Endothelial cell of umbilical vein (primary cell): Measurements from ENCODE around the gene PBOV1. TPM values are rescaled to one million over a fixed set of nuclear protein-coding genes. Genes with fewer than 3 reads are reported as not detected.

Experiments used
- BruUV-seq: library from RNA; stranded (reverse); fragments of 400-500 nt; replicated peaks from 2 replicates; lab custom pipeline; 2021; lab: Mats Ljungman, UMichigan
- CTCF ChIA-PET: fragments of 300-600, 350-600 bp; sonication (Branson Sonifier 250); formaldehyde crosslinking; loops from one replicate; lab custom pipeline; 2021; ENCODE audit warnings: antibody characterized with exemption, inconsistent platforms; lab: Charles Lee
- POLR2A ChIA-PET: fragments of 300-600, 350-600 bp; sonication (Branson Sonifier 250); formaldehyde crosslinking; loops from one replicate; lab custom pipeline; 2021; ENCODE audit warnings: antibody characterized with exemption, inconsistent platforms; lab: Charles Lee
- DNase-seq: peaks from one replicate; pipeline ENCODE4 v3.0.0-alpha.2; 2011; ENCODE audit warnings: low read depth, low spot score
- FAIRE-seq: peaks from 2 replicates; lab custom pipeline; 2011; peaks lifted over from hg19 to GRCh38; lab: Jason Lieb, UNC
- H2AFZ ChIP-seq: 2 replicates; pipeline ENCODE4 v1.6.0; 2012; ENCODE audit warnings: low read depth, low read length, control low read depth, inconsistent platforms
- H3K27ac ChIP-seq: 2 replicates; pipeline ENCODE4 v1.5.1; 2011; ENCODE audit warnings: low read depth, mild to moderate bottlenecking, control low read depth, low read length, moderate library complexity; ENCODE audit not compliant: insufficient read depth
- H3K27me3 ChIP-seq, 2 experiments: 2 replicates each; pipeline versions ENCODE4 v1.6.0 to v1.6.1; 2011; ENCODE audit warnings: low read length in 2 of 2, mixed read lengths in 1 of 2; ENCODE audit not compliant: control insufficient read depth in 2 of 2, insufficient read depth in 2 of 2
- H3K36me3 ChIP-seq, 2 experiments: 2 replicates in 1 of 2; 3 replicates in 1 of 2; pipeline ENCODE4 v1.5.1; 2011; ENCODE audit warnings: low read length in 2 of 2, mild to moderate bottlenecking in 1 of 2, moderate library complexity in 1 of 2; ENCODE audit not compliant: control insufficient read depth in 2 of 2, insufficient read depth in 2 of 2; ENCODE audit errors: extremely low read depth in 1 of 2
- H3K4me1 ChIP-seq: 3 replicates; pipeline ENCODE4 v1.5.1; 2011; ENCODE audit warnings: mild to moderate bottlenecking, low read length; ENCODE audit not compliant: control insufficient read depth, insufficient read depth; ENCODE audit errors: extremely low read depth
- H3K4me2 ChIP-seq: 2 replicates; pipeline ENCODE4 v1.6.1; 2011; ENCODE audit warnings: low read length, control low read depth, mixed read lengths; ENCODE audit not compliant: insufficient read depth
- H3K4me3 ChIP-seq, 3 experiments: fragments of 200-600 bp in 1 of 3; sonication (generic), shearing (Covaris generic) in 1 of 3; replicated peaks in 1 of 3; 2 replicates each; pipeline ENCODE4 v1.5.1; 2011 to 2016; ENCODE audit warnings: control low read depth in 3 of 3, low read length in 3 of 3, mild to moderate bottlenecking in 2 of 3, inconsistent platforms in 1 of 3, low read depth in 1 of 3, moderate library complexity in 1 of 3; ENCODE audit not compliant: insufficient read depth in 1 of 3
- H3K79me2 ChIP-seq: 2 replicates; pipeline ENCODE4 v1.6.0; 2012; ENCODE audit warnings: low read length, inconsistent platforms; ENCODE audit not compliant: control insufficient read depth, insufficient read depth
- H3K9ac ChIP-seq: replicated peaks from 2 replicates; pipeline ENCODE3; 2011; ENCODE audit warnings: low read length, control low read depth; ENCODE audit not compliant: insufficient read depth; ENCODE audit errors: extremely low read depth
- H3K9me1 ChIP-seq: replicated peaks from 3 replicates; pipeline ENCODE4 v1.6.0; 2011; ENCODE audit warnings: mild to moderate bottlenecking, low read length; ENCODE audit not compliant: control insufficient read depth, insufficient read depth; ENCODE audit errors: extremely low read depth
- H3K9me3 ChIP-seq: replicated peaks from 2 replicates; pipeline ENCODE4 v1.5.1; 2012; ENCODE audit warnings: low read length, inconsistent platforms; ENCODE audit not compliant: control insufficient read depth, insufficient read depth
- H4K20me1 ChIP-seq: replicated peaks from 2 replicates; pipeline ENCODE3; 2011; ENCODE audit warnings: mild to moderate bottlenecking, low read length; ENCODE audit not compliant: control insufficient read depth, insufficient read depth; ENCODE audit errors: extremely low read depth
- CTCF ChIP-seq, 2 donors: IDR thresholded peaks; 1 replicate in 1 of 2; 2 replicates in 1 of 2; pipeline ENCODE4 v1.5.1; 2011; ENCODE audit warnings: low read length in 2 of 2, mild to moderate bottlenecking in 2 of 2, moderate library complexity in 2 of 2, control low read depth in 1 of 2, inconsistent platforms in 1 of 2, low read depth in 1 of 2; ENCODE audit not compliant: insufficient read depth in 1 of 2; ENCODE audit errors: extremely low read depth in 1 of 2
- EZH2 ChIP-seq: IDR thresholded peaks from 2 replicates; pipeline ENCODE4 v1.6.1; 2012; ENCODE audit warnings: borderline replicate concordance, low read depth, mild to moderate bottlenecking, moderate library complexity, low read length, inconsistent platforms; ENCODE audit not compliant: severe bottlenecking
- FOS ChIP-seq: IDR thresholded peaks from 2 replicates; pipeline ENCODE4 v1.6.1; 2011; ENCODE audit warnings: mild to moderate bottlenecking, low read length, moderate library complexity, borderline replicate concordance; ENCODE audit not compliant: insufficient read depth
- GATA2 ChIP-seq: IDR thresholded peaks from 2 replicates; pipeline ENCODE4 v1.7.0; 2011; ENCODE audit warnings: low read depth, mild to moderate bottlenecking, moderate library complexity, mixed read lengths, low read length; ENCODE audit not compliant: insufficient read length, insufficient read depth
- JUN ChIP-seq: IDR thresholded peaks from 2 replicates; pipeline ENCODE4 v1.6.1; 2011; ENCODE audit warnings: borderline replicate concordance, low read depth; ENCODE audit not compliant: insufficient read length, insufficient read depth
- MAX ChIP-seq: IDR thresholded peaks from 2 replicates; pipeline ENCODE4 v1.6.1; 2011; ENCODE audit not compliant: insufficient read depth, insufficient read length
- MYC ChIP-seq: IDR thresholded peaks from one replicate; pipeline ENCODE4 v1.6.1; 2011; ENCODE audit warnings: mild to moderate bottlenecking, low read depth, low read length
- POLR2A ChIP-seq: IDR thresholded peaks from 2 replicates; pipeline ENCODE4 v1.6.1; 2012; ENCODE audit warnings: low read depth, mild to moderate bottlenecking, control low read depth, low read length
- POLR2AphosphoS5 ChIP-seq: IDR thresholded peaks from 2 replicates; pipeline ENCODE4 v1.6.1; 2012; ENCODE audit warnings: low read depth, mild to moderate bottlenecking, control low read depth, low read length, moderate library complexity; ENCODE audit not compliant: insufficient read depth
- dilution Hi-C: fragments of 300-500 bp; cut with MboI; formaldehyde crosslinking; loops from one replicate; pipeline ENCODE4 v1.15.0; 2019; ENCODE audit warnings: low sequenced_read_pairs; ENCODE audit not compliant: extremely low pct_ligation_motif_present
- intact Hi-C: fragments of 100-400 bp; cut with micrococcal nuclease; formaldehyde crosslinking; loops from one replicate; pipeline ENCODE4 v1.10.0; 2022
- polyA plus RNA-seq, 4 experiments: library from polyadenylated mRNA; depleted of rRNA in 3 of 4; stranded (reverse) in 3 of 4; unstranded in 1 of 4; fragments of >200 nt; gene quantifications; 2 replicates each; pipeline versions ENCODE4 v1.2.1 to v1.2.3, GENCODE V29; 2011 to 2012; ENCODE audit warnings: missing spikeins in 1 of 4
- total RNA-seq: library from RNA; stranded (reverse); gene quantifications from 2 replicates; pipeline ENCODE4 v1.2.3, GENCODE V29; 2021

The PBOV1 gene
- total and polyA plus RNA-seq, 2 donors (not counting 3 experiments of a cell fraction or from before 2014, with no cell fraction given), result not detected

GRCh38 chr6:138238368-138238767, 20.1 kb upstream of the PBOV1 start:
- Histone ChIP-seq H3K9ac (no peak overlapping the region), H3K4me1 (no peaks in the 10 kb centered on the region), H3K79me2 (no peaks in the 10 kb centered on the region), H3K36me3 (no peaks in the 10 kb centered on the region), H3K4me2 (no peak overlapping the region), H3K4me3 (no peak overlapping the region), H4K20me1 (no peaks in the 10 kb centered on the region), H2AFZ (no peak overlapping the region), H3K9me1 (no peaks in the 10 kb centered on the region), H3K27me3 (no peaks in the 10 kb centered on the region), H3K9me3 (no peaks in the 10 kb centered on the region), H3K27ac (no peak overlapping the region)
- intact Hi-C loops (no loop called here), dilution Hi-C loops (no loop called here)
- POLR2A ChIA-PET, result no interaction called here
- no peak for DNase-seq
- CTCF ChIA-PET, result no interaction called here
- TF ChIP-seq POLR2A (no peak), EZH2 (no peak), POLR2AphosphoS5 (no peak), MYC (no peak), FOS (no peak), CTCF (IDR thresholded peaks at IDR 0.05; ENCODE audit: extremely low read depth in 1 of 2, insufficient read depth in 1 of 2, low read depth in 1 of 2, low read length in 2 of 2) (no peak), JUN (no peak), MAX (no peak), GATA2 (no peak)
- FAIRE-seq, result no peak
- no TSS peak for BruUV-seq
